ENCODE results near the gene DDI2.

The DDI2 gene

DNA sequence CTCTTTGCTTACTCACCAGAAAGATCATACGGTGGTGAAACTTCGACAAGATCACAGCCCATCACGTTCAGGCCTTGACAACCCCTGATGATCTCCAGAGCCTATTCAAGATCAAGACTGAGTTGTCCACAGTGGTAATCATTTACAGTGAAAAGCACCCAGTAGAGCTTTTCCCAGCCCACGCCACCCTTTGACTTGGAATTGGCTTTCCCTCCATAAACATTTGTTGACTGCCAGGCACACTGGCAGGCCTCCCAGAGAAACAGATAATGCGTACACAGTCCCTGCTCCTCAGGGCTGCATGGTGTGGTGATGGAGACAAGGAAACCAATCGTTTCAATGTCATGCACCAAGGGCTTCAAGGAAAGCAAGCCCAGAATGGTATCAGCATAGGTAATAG, 42.5 kb upstream of the DDI2 start:
- H3K4me3 ChIP-seq (ENCODE audit: low read depth, low read length): no peak overlapping the region
- no peak for DNase-seq (ENCODE audit: low read depth)
- TF ChIP-seq, protein P1, sequence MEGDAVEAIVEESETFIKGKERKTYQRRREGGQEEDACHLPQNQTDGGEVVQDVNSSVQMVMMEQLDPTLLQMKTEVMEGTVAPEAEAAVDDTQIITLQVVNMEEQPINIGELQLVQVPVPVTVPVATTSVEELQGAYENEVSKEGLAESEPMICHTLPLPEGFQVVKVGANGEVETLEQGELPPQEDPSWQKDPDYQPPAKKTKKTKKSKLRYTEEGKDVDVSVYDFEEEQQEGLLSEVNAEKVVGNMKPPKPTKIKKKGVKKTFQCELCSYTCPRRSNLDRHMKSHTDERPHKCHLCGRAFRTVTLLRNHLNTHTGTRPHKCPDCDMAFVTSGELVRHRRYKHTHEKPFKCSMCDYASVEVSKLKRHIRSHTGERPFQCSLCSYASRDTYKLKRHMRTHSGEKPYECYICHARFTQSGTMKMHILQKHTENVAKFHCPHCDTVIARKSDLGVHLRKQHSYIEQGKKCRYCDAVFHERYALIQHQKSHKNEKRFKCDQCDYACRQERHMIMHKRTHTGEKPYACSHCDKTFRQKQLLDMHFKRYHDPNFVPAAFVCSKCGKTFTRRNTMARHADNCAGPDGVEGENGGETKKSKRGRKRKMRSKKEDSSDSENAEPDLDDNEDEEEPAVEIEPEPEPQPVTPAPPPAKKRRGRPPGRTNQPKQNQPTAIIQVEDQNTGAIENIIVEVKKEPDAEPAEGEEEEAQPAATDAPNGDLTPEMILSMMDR (IDR thresholded peaks at IDR 0.05; ENCODE audit: low read depth, low read length): no peak
- TF ChIP-seq MAX (IDR thresholded peaks at IDR 0.05; ENCODE audit: low read depth, low read length): no peak
- no peak for TF ChIP-seq POLR2A (IDR thresholded peaks at IDR 0.05; ENCODE audit: extremely low read depth, insufficient read length)
- TF ChIP-seq MYC (IDR thresholded peaks at IDR 0.05; ENCODE audit: low read depth, low read length): no peak

- DNase-seq (ENCODE audit: low read depth): no peak
- TF ChIP-seq, protein P1 (IDR thresholded peaks at IDR 0.05; ENCODE audit: low read depth, low read length): no peak
- no peak for TF ChIP-seq POLR2A (IDR thresholded peaks at IDR 0.05; ENCODE audit: extremely low read depth, insufficient read length)
- TF ChIP-seq MYC (IDR thresholded peaks at IDR 0.05; ENCODE audit: low read depth, low read length): no peak
- no peak for TF ChIP-seq MAX (IDR thresholded peaks at IDR 0.05; ENCODE audit: low read depth, low read length)
- H3K4me3 ChIP-seq (ENCODE audit: low read depth, low read length): no peak overlapping the region
Observed at GRCh38 chr1:15575549-15576150, 41.6 kb upstream of the DDI2 start.

GRCh38 chr1:15577691-15578090, 39.6 kb upstream of the DDI2 start:
- H3K4me3 ChIP-seq (ENCODE audit: low read depth, low read length): no peak overlapping the region
- DNase-seq (ENCODE audit: low read depth): no peak
- TF ChIP-seq POLR2A (IDR thresholded peaks at IDR 0.05; ENCODE audit: extremely low read depth, insufficient read length): no peak
- no peak for TF ChIP-seq MAX (IDR thresholded peaks at IDR 0.05; ENCODE audit: low read depth, low read length)

- H3K4me3 ChIP-seq (ENCODE audit: low read depth, low read length): no peak overlapping the region
- TF ChIP-seq POLR2A (IDR thresholded peaks at IDR 0.05; ENCODE audit: extremely low read depth, insufficient read length): no peak
- TF ChIP-seq MYC (IDR thresholded peaks at IDR 0.05; ENCODE audit: low read depth, low read length): no peak
- TF ChIP-seq, protein P1 (IDR thresholded peaks at IDR 0.05; ENCODE audit: low read depth, low read length): no peak
- no peak for TF ChIP-seq MAX (IDR thresholded peaks at IDR 0.05; ENCODE audit: low read depth, low read length)
- DNase-seq (ENCODE audit: low read depth): no peak
Observed at GRCh38 chr1:15578921-15579682, 38.2 kb upstream of the DDI2 start.

GRCh38 chr1:15579683-15580047, 37.6 kb upstream of the DDI2 start:
- no peak for TF ChIP-seq MYC (IDR thresholded peaks at IDR 0.05; ENCODE audit: low read depth, low read length)
- TF ChIP-seq MAX (IDR thresholded peaks at IDR 0.05; ENCODE audit: low read depth, low read length): no peak
- no peak for TF ChIP-seq POLR2A (IDR thresholded peaks at IDR 0.05; ENCODE audit: extremely low read depth, insufficient read length)
- TF ChIP-seq, protein P1 (IDR thresholded peaks at IDR 0.05; ENCODE audit: low read depth, low read length): no peak
- DNase-seq (ENCODE audit: low read depth): no peak
- no peak overlapping the region for H3K4me3 ChIP-seq (ENCODE audit: low read depth, low read length)

DNA sequence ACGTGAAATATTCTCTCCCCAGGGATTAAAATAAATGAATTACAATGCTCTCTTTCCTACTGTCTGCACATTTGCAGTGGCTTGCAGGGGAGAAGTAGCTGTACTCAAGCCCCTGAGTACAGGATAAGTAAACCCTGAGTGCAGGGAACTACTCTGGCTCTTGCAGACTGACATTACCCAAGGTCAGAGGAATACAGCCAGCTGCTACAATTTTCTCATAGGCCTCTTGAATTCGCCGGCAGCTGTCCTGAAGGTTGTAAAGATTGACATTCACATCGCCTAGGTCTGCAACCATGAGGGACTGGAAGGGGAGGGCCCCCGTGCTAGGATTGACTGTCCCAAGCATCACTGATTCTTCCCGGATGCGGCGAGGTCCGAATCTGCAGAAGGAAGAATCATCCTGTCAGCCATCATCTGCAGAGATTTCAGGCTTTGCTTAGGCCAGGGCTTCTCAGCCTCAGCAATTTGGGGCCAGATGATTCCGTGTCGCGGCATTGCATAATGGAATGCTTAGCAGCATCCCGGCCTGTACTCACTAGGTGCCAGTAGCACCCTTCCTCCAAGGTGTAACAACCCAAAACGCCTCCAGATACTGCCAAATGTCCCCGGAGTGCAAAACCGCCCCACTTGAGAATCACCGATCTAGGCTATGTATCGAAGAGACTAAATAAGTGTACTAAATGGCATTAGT, 34.1 kb upstream of the DDI2 start:
- no peak for DNase-seq (ENCODE audit: low read depth)
- H3K4me3 ChIP-seq (ENCODE audit: low read depth, low read length): no peak overlapping the region
- no peak for TF ChIP-seq MYC (IDR thresholded peaks at IDR 0.05; ENCODE audit: low read depth, low read length)
- TF ChIP-seq, protein P1 (IDR thresholded peaks at IDR 0.05; ENCODE audit: low read depth, low read length): no peak
- no peak for TF ChIP-seq MAX (IDR thresholded peaks at IDR 0.05; ENCODE audit: low read depth, low read length)
- TF ChIP-seq POLR2A (IDR thresholded peaks at IDR 0.05; ENCODE audit: extremely low read depth, insufficient read length): no peak
